Left ventricle myocardium inferior (tissue), 1 donor: ENCODE measurements around the gene KMO. TPM values are rescaled to one million over a fixed set of nuclear protein-coding genes. Genes with fewer than 3 reads are reported as not detected.

Source experiments
- DNase-seq: peaks from one replicate; pipeline ENCODE4 v3.0.0-alpha.2; 2020
- H3K27ac ChIP-seq: fragments of 200-600 bp; replicated peaks from 2 replicates; pipeline ENCODE4 v1.8.0; 2021
- H3K27me3 ChIP-seq: fragments of 200-600 bp; 2 replicates; pipeline ENCODE4 v1.8.0; 2021; ENCODE audit warnings: low read depth
- H3K36me3 ChIP-seq: fragments of 200-600 bp; 2 replicates; pipeline ENCODE4 v1.8.0; 2021
- H3K4me1 ChIP-seq: fragments of 200-600 bp; 2 replicates; pipeline ENCODE4 v1.8.0; 2021
- H3K4me3 ChIP-seq: fragments of 200-600 bp; 2 replicates; pipeline ENCODE4 v1.8.0; 2021; ENCODE audit warnings: mild to moderate bottlenecking, moderate library complexity
- H3K9me3 ChIP-seq: fragments of 200-600 bp; replicated peaks from 2 replicates; pipeline ENCODE4 v1.8.0; 2021
- CTCF ChIP-seq: fragments of 200-600 bp; IDR thresholded peaks from 2 replicates; pipeline ENCODE4 v1.8.0; 2021; ENCODE audit warnings: antibody characterized with exemption, mild to moderate bottlenecking, borderline replicate concordance
- intact Hi-C: fragments of 100-400 bp; cut with micrococcal nuclease; formaldehyde crosslinking; loops from one replicate; pipeline ENCODE4 v1.11.0; 2022
- total RNA-seq: library from RNA; stranded (reverse); fragmentation: NEBNext Ultra II Directional; extraction: Animal tissue kit (Norgen Biotek cat#: 25700); gene quantifications from one replicate; pipeline ENCODE4 v1.2.1, GENCODE V29; 2021
- donor health status: DM: no; HTN: yes; CAD: no; lungs with severe emphysema.

Gene KMO
- total RNA-seq, 1 donor from 2014 or later = not detected

GRCh38 chr1:241536969-241537368, 4.8 kb downstream of the KMO start:
- TF ChIP-seq CTCF = no peak
- Histone ChIP-seq H3K4me3 (no peak overlapping the region), H3K27me3 (peaks cover 31% of the 10 kb centered on the region), H3K27ac (no peak overlapping the region), H3K9me3 (no peaks in the 10 kb centered on the region), H3K36me3 (no peaks in the 10 kb centered on the region), H3K4me1 (no peaks in the 10 kb centered on the region)
- intact Hi-C loops = loop anchor here (10.0 kb wide), 1 partner anchor 88 kb away; no protein-coding TSS in a partner anchor
- DNase-seq = no peak

- intact Hi-C loops = no loop called here
- no peak for TF ChIP-seq CTCF
- no peak overlapping the region for H3K4me3 ChIP-seq
- peaks cover 17% of the 10 kb centered on the region for H3K27me3 ChIP-seq
- H3K9me3 ChIP-seq = no peaks in the 10 kb centered on the region
- no peaks in the 10 kb centered on the region for H3K36me3 ChIP-seq
- H3K27ac ChIP-seq = no peak overlapping the region
- H3K4me1 ChIP-seq = no peaks in the 10 kb centered on the region
- no peak for DNase-seq
Measured at GRCh38 chr1:241542199-241542907, 10.2 kb downstream of the KMO start.

GRCh38 chr1:241548008-241548407, 15.8 kb downstream of the KMO start:
- DNase-seq = no peak
- Histone ChIP-seq H3K4me3 (no peak overlapping the region), H3K27ac (no peak overlapping the region), H3K36me3 (no peaks in the 10 kb centered on the region), H3K4me1 (no peaks in the 10 kb centered on the region), H3K27me3 (peaks cover 13% of the 10 kb centered on the region), H3K9me3 (no peaks in the 10 kb centered on the region)
- TF ChIP-seq CTCF = no peak
- intact Hi-C loops = no loop called here

- Histone ChIP-seq H3K36me3 (no peaks in the 10 kb centered on the region), H3K9me3 (no peaks in the 10 kb centered on the region), H3K4me3 (no peak overlapping the region), H3K4me1 (no peaks in the 10 kb centered on the region), H3K27ac (no peak overlapping the region), H3K27me3 (peaks cover 13% of the 10 kb centered on the region)
- DNase-seq = no peak
- TF ChIP-seq CTCF = no peak
- intact Hi-C loops = no loop called here
Measured at GRCh38 chr1:241550318-241550717, 18.1 kb downstream of the KMO start.

GRCh38 chr1:241551759-241552638, 19.8 kb downstream of the KMO start:
- Histone ChIP-seq H3K36me3 (no peaks in the 10 kb centered on the region), H3K4me3 (peak overlapping the region; percentile 27), H3K27ac (no peak overlapping the region), H3K27me3 (no peaks in the 10 kb centered on the region), H3K9me3 (no peaks in the 10 kb centered on the region), H3K4me1 (no peaks in the 10 kb centered on the region)
- no peak for TF ChIP-seq CTCF
- DNase-seq = peak; percentile 15
- intact Hi-C loops = no loop called here
